ENCODE results near the gene NUP58.

NUP58 gene

DNA sequence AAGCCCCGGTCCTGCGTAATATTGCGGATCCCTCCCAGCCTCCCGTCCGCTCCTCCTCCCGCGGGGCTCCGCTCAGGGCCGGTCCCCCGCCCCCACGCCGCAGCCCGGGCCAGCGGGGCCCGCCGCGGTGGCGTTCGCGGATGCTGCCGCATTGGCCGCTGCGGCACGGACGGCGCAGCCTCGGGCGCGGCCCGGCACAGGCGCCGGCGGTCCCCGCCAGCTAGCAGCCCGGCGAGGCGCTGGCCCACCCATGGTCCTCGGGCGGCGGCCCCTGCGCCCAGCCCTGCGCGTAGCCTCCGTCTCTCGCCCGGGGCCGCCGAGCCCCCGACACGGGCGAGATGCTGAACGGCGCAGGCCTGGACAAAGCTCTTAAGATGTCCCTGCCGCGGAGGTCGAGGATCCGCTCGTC, 70.5 kb downstream of the NUP58 start, which contains the start of gene ATP8A2:
Gene ATP8A2 (plus strand): TSS at position 100 of the 409 bp plus-strand sequence. CDS start 239 bp downstream, at position 339.
- Histone ChIP-seq H3K4ac (ENCODE audit: low read depth, low read length) (no peak within 1 kb of the TSS), H4K5ac (ENCODE audit: low read length) (no peak within 1 kb of the TSS), H4K8ac (ENCODE audit: low read depth, low read length) (no peak within 1 kb of the TSS), H2BK15ac (replicated peaks; ENCODE audit: low read depth) (no peak within 1 kb of the TSS), H3K9ac (ENCODE audit: low read length) (peak within 1 kb of the TSS; percentile 41), H3K4me3 (ENCODE audit: low read length) (peak within 1 kb of the TSS; percentile 29), H3K4me2 (ENCODE audit: low read length) (peak within 1 kb of the TSS; percentile 60), H2AK5ac (ENCODE audit: low read length) (no peak within 1 kb of the TSS), H3K18ac (ENCODE audit: low read length) (no peak within 1 kb of the TSS), H3K23ac (ENCODE audit: low read length) (peak within 1 kb of the TSS; percentile 24), H3K79me1 (ENCODE audit: low read length) (no peaks in the 10 kb centered on the region), H2BK120ac (ENCODE audit: low read depth, low read length) (no peak within 1 kb of the TSS), H3K36me3 (ENCODE audit: control insufficient read depth, insufficient read depth, low read length) (no peaks in the 10 kb centered on the region), H2BK5ac (ENCODE audit: low read length) (no peak within 1 kb of the TSS), H3K27me3 (ENCODE audit: insufficient read depth, low read length, poor library complexity) (peaks cover 9% of the 10 kb centered on the region), H3K4me1 (ENCODE audit: control insufficient read depth, low read depth, low read length) (no peaks in the 10 kb centered on the region), H3K79me2 (ENCODE audit: control insufficient read depth, insufficient read depth, low read length) (no peaks in the 10 kb centered on the region), H3K56ac (ENCODE audit: low read length) (peak within 1 kb of the TSS; percentile 78), H3K27ac (ENCODE audit: low read depth, low read length) (no peak within 1 kb of the TSS)
- no CpG with 5 or more reads among the region's 58 CpGs for WGBS (ENCODE audit: extremely low coverage, insufficient coverage, low lambda C conversion rate)
- DNase-seq: no peak

DNA sequence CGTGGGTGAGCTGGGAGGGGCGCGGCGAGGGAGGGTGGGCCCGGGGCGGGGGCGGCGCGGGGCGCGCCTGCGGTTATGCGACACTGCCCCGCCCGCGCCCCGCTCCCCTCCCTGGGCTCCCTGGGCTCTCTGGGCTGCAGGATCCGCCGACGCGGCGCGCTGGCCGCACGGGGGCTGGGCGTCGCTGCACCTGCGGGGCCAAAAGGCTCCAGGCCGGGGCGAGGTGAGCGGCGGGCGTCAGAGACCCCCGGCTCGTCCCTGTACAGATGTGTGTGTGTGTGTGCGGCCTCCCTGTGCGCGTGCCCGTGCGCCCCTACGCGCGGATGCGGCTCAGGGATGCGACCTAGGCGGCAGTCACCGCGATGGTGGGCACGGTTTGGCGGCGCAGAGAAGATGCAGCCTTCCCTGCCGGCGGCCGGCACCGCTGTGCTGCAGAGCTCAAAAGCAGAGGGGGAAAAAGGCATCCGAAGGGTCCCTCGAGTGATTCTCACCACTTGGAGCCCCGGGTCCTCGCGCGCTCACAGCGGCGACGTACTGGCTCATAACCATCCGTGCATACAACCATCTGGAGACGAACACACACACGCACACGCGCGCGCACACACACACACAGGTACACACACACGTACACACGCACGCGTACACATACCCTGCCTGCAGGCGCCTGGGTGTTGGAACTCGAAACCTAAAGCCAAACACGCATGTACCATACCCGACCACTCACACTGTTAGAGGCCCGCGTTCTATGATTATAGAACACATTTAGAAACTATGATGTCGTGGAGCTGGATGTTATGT, 71.1 kb downstream of the NUP58 start:
- Histone ChIP-seq H3K4me1 (ENCODE audit: control insufficient read depth, low read depth, low read length) (no peaks in the 10 kb centered on the region), H4K5ac (ENCODE audit: low read length) (no peak overlapping the region), H3K79me2 (ENCODE audit: control insufficient read depth, insufficient read depth, low read length) (no peaks in the 10 kb centered on the region), H2BK15ac (replicated peaks; ENCODE audit: low read depth) (no peak overlapping the region), H3K4ac (ENCODE audit: low read depth, low read length) (no peak overlapping the region), H2BK120ac (ENCODE audit: low read depth, low read length) (no peak overlapping the region), H3K18ac (ENCODE audit: low read length) (no peak overlapping the region), H2AK5ac (ENCODE audit: low read length) (no peak overlapping the region), H3K27me3 (ENCODE audit: insufficient read depth, low read length, poor library complexity) (peaks cover 9% of the 10 kb centered on the region), H3K36me3 (ENCODE audit: control insufficient read depth, insufficient read depth, low read length) (no peaks in the 10 kb centered on the region), H3K79me1 (ENCODE audit: low read length) (no peaks in the 10 kb centered on the region), H2BK5ac (ENCODE audit: low read length) (no peak overlapping the region), H3K4me2 (ENCODE audit: low read length) (peak overlapping the region; percentile 60), H3K23ac (ENCODE audit: low read length) (peak overlapping the region; percentile 24), H3K9ac (ENCODE audit: low read length) (no peak overlapping the region), H3K56ac (ENCODE audit: low read length) (peak overlapping the region; percentile 78), H3K27ac (ENCODE audit: low read depth, low read length) (no peak overlapping the region), H3K4me3 (ENCODE audit: low read length) (no peak overlapping the region), H4K8ac (ENCODE audit: low read depth, low read length) (no peak overlapping the region)
- no CpG with 5 or more reads among the region's 82 CpGs for WGBS (ENCODE audit: extremely low coverage, insufficient coverage, low lambda C conversion rate)
- no peak for DNase-seq

DNA sequence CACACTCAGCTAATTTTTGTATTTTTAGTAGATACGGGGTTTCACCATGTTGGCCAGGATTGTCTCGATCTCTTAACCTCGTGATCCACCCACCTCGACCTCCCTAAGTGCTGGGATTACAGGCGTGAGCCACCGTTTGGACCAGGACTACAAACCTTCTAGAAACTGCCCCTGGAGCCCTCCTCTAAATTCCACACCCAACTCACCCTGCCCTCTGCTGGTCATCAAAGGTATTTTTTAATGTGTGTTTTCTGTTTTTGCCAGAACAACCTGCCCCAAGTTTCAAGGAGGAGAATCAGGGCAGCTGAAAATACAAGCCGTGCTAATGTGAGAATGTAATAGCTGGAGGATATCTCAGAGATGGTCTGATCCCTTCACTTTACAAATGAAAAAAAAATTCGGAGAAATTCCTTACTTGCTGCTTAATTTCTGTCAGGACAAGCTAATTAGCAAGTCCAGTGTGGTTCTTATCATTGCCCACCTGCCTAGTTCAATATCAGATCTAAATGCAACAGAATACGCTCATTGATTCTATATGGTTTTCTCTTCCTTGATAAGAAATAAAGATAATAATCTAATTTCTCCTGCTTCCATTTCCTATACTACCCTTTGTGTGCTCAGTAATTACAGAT, 74.4 kb downstream of the NUP58 start:
- no peak overlapping the region for H3K27ac ChIP-seq (ENCODE audit: low read depth, low read length)
- no peaks in the 10 kb centered on the region for H3K79me1 ChIP-seq (ENCODE audit: low read length)
- H3K9ac ChIP-seq (ENCODE audit: low read length): no peak overlapping the region
- WGBS (ENCODE audit: extremely low coverage, insufficient coverage, low lambda C conversion rate): no CpG with 5 or more reads among the region's 9 CpGs
- no peak overlapping the region for H2AK5ac ChIP-seq (ENCODE audit: low read length)
- H3K4me1 ChIP-seq (ENCODE audit: control insufficient read depth, low read depth, low read length): no peaks in the 10 kb centered on the region
- H3K4ac ChIP-seq (ENCODE audit: low read depth, low read length): no peak overlapping the region
- no peak overlapping the region for H3K4me3 ChIP-seq (ENCODE audit: low read length)
- H4K5ac ChIP-seq (ENCODE audit: low read length): no peak overlapping the region
- H4K8ac ChIP-seq (ENCODE audit: low read depth, low read length): no peak overlapping the region
- no peaks in the 10 kb centered on the region for H3K79me2 ChIP-seq (ENCODE audit: control insufficient read depth, insufficient read depth, low read length)
- DNase-seq: peak; percentile 66
- H3K23ac ChIP-seq (ENCODE audit: low read length): no peak overlapping the region
- no peak overlapping the region for H3K18ac ChIP-seq (ENCODE audit: low read length)
- no peak overlapping the region for H2BK120ac ChIP-seq (ENCODE audit: low read depth, low read length)
- no peak overlapping the region for H3K56ac ChIP-seq (ENCODE audit: low read length)
- no peak overlapping the region for H3K4me2 ChIP-seq (ENCODE audit: low read length)
- H3K36me3 ChIP-seq (ENCODE audit: control insufficient read depth, insufficient read depth, low read length): no peaks in the 10 kb centered on the region
- no peak overlapping the region for H2BK15ac ChIP-seq (replicated peaks; ENCODE audit: low read depth)
- H2BK5ac ChIP-seq (ENCODE audit: low read length): no peak overlapping the region
- H3K27me3 ChIP-seq (ENCODE audit: insufficient read depth, low read length, poor library complexity): peaks cover 9% of the 10 kb centered on the region

DNA sequence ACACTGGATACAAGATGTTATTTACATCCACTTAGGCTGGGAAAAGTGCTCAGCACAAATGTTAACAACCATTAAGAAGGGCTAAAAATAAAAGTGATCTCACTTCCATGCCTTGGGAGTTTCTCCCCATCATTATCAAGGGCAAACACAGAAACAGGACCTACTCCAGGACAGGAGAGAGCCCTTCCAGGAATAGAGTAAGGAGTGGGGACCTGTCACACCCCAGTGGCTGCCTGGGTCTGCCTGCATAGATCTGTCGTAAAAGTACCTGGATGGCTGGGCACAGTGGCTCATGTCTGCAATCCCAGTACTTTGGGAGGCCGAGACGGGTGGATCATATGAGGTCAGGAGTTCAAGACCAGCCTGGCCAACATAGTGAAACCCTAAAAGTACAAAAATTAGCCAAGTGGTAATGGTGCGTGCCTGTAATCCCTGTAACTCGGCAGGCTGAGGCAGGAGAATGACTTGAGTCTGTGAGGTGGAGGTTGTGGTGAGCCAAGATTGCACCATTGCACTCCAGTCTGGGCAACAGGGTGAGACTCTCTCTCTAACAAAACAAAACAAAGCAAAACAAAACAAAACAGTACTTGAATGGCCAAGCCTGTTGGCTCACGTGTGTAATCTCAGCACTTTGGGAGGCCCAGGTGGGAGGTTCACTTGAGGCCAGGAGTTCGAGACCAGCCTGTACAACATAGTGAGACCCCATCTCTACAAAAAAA, 76.0 kb downstream of the NUP58 start:
- no peak for DNase-seq
- no peaks in the 10 kb centered on the region for H3K79me1 ChIP-seq (ENCODE audit: low read length)
- peaks cover 7% of the 10 kb centered on the region for H3K27me3 ChIP-seq (ENCODE audit: insufficient read depth, low read length, poor library complexity)
- H2BK15ac ChIP-seq (replicated peaks; ENCODE audit: low read depth): no peak overlapping the region
- H3K36me3 ChIP-seq (ENCODE audit: control insufficient read depth, insufficient read depth, low read length): no peaks in the 10 kb centered on the region
- no peak overlapping the region for H2BK5ac ChIP-seq (ENCODE audit: low read length)
- no peak overlapping the region for H4K8ac ChIP-seq (ENCODE audit: low read depth, low read length)
- WGBS (ENCODE audit: extremely low coverage, insufficient coverage, low lambda C conversion rate): no CpG with 5 or more reads among the region's 7 CpGs
- H3K27ac ChIP-seq (ENCODE audit: low read depth, low read length): no peak overlapping the region
- no peak overlapping the region for H3K4ac ChIP-seq (ENCODE audit: low read depth, low read length)
- H3K18ac ChIP-seq (ENCODE audit: low read length): no peak overlapping the region
- H3K79me2 ChIP-seq (ENCODE audit: control insufficient read depth, insufficient read depth, low read length): no peaks in the 10 kb centered on the region
- H3K56ac ChIP-seq (ENCODE audit: low read length): no peak overlapping the region
- H3K4me1 ChIP-seq (ENCODE audit: control insufficient read depth, low read depth, low read length): no peaks in the 10 kb centered on the region
- no peak overlapping the region for H2BK120ac ChIP-seq (ENCODE audit: low read depth, low read length)
- H2AK5ac ChIP-seq (ENCODE audit: low read length): no peak overlapping the region
- no peak overlapping the region for H3K4me2 ChIP-seq (ENCODE audit: low read length)
- H3K4me3 ChIP-seq (ENCODE audit: low read length): no peak overlapping the region
- H4K5ac ChIP-seq (ENCODE audit: low read length): no peak overlapping the region
- H3K23ac ChIP-seq (ENCODE audit: low read length): no peak overlapping the region
- H3K9ac ChIP-seq (ENCODE audit: low read length): no peak overlapping the region

DNA sequence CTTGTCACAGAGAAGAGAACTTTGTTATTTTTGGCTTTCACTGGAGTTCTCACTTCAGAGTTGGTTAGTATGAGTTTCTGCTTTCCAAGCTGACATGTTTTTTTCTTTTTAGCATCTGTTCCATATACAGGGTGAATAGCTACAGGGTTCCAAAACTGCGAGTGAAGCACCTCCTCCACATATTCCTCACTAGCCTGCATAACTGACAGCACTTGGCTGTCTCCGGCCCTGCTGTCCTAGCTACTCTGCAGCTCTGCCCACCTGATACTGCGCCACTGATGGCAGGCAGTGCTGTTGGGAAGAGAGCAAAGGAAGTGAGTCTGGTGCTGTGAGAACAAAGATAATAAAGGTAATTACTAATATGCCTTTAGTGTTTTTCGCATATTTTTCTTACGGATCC, 77.1 kb downstream of the NUP58 start:
- H4K5ac ChIP-seq (ENCODE audit: low read length): no peak overlapping the region
- no CpG with 5 or more reads among the region's 5 CpGs for WGBS (ENCODE audit: extremely low coverage, insufficient coverage, low lambda C conversion rate)

More for the DNA sequence above, 77.1 kb downstream of the NUP58 start:
- no peak overlapping the region for H3K27ac ChIP-seq (ENCODE audit: low read depth, low read length)
- no peak overlapping the region for H3K9ac ChIP-seq (ENCODE audit: low read length)
- no peaks in the 10 kb centered on the region for H3K79me2 ChIP-seq (ENCODE audit: control insufficient read depth, insufficient read depth, low read length)
- no peak overlapping the region for H2BK5ac ChIP-seq (ENCODE audit: low read length)
- H3K4me2 ChIP-seq (ENCODE audit: low read length): no peak overlapping the region
- H3K79me1 ChIP-seq (ENCODE audit: low read length): no peaks in the 10 kb centered on the region
- H3K23ac ChIP-seq (ENCODE audit: low read length): no peak overlapping the region
- no peak overlapping the region for H4K8ac ChIP-seq (ENCODE audit: low read depth, low read length)
- no peak overlapping the region for H2AK5ac ChIP-seq (ENCODE audit: low read length)
- H2BK15ac ChIP-seq (replicated peaks; ENCODE audit: low read depth): no peak overlapping the region
- no peak overlapping the region for H2BK120ac ChIP-seq (ENCODE audit: low read depth, low read length)
- H3K4ac ChIP-seq (ENCODE audit: low read depth, low read length): no peak overlapping the region
- H3K18ac ChIP-seq (ENCODE audit: low read length): no peak overlapping the region
- H3K4me3 ChIP-seq (ENCODE audit: low read length): no peak overlapping the region
- no peak overlapping the region for H3K56ac ChIP-seq (ENCODE audit: low read length)
- H3K36me3 ChIP-seq (ENCODE audit: control insufficient read depth, insufficient read depth, low read length): no peaks in the 10 kb centered on the region
- no peaks in the 10 kb centered on the region for H3K27me3 ChIP-seq (ENCODE audit: insufficient read depth, low read length, poor library complexity)
- no peak for DNase-seq
- H3K4me1 ChIP-seq (ENCODE audit: control insufficient read depth, low read depth, low read length): no peaks in the 10 kb centered on the region

All from mesendoderm (in vitro differentiated cells).